Epithelial cell of proximal tubule (primary cell): ENCODE measurements around the gene TRIM46. TPM values are rescaled to one million over a fixed set of nuclear protein-coding genes. Genes with fewer than 3 reads are reported as not detected.
A peak's percentile ranks its signal among the peaks of the same experiment; 100 is the strongest.

ENCODE experiments used
- DNase-seq: peaks from one replicate; pipeline ENCODE4 v3.0.0-alpha.2; 2011; ENCODE audit warnings: low read depth
- H3K4me3 ChIP-seq: 2 replicates; pipeline ENCODE4 v1.5.1; 2011; ENCODE audit warnings: low read depth, mild to moderate bottlenecking, low read length
- total RNA-seq: library from RNA; depleted of rRNA; stranded (reverse); fragments of >200 nt; gene quantifications from 2 replicates; pipeline ENCODE4 v1.2.3, GENCODE V29; 2015
- TF ChIP-seq, protein P1 (sequence below): conservative IDR thresholded peaks from 2 replicates; pipeline ENCODE4 v1.5.1; 2012; ENCODE audit warnings: low read depth, mild to moderate bottlenecking, low read length

Gene TRIM46
- total RNA-seq, 1 donor from 2014 or later = 9.4 TPM

DNA sequence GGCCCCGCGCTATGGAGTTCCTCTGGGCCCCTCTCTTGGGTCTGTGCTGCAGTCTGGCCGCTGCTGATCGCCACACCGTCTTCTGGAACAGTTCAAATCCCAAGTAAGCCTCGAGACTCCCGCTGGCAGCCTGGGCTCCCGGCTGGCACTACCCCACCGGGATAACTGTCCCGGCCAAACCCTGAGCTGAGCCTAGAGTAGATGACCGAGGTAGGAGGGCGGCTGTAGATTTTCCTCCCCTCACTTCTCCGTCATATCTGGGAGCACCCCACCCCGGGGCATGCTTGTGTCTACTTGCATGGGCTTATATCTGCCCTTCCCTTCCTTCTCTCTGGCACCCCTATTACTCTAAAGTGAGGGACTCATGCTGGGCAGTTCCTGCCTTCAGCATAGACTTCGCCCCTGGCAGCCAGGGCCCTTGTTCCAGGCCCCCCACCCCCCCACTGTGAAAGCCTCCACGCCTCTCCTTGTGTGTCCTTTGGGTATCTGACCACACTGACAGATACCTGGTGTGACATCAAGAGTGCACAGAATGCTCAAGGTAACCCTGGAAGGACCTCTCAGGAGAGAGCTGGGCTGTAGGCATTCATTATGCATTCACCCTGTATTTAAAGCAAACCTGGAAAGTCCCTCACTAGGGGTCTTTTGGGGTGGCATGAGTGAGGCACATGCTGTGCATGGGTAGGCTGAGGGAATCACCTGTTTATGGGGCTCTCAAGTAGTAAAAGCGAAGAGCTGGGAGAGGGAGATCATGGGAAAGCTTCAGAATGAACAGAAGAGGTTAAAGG lies 45.5 kb upstream of the TRIM46 start:
- DNase-seq = no peak
- TF ChIP-seq, protein P1, sequence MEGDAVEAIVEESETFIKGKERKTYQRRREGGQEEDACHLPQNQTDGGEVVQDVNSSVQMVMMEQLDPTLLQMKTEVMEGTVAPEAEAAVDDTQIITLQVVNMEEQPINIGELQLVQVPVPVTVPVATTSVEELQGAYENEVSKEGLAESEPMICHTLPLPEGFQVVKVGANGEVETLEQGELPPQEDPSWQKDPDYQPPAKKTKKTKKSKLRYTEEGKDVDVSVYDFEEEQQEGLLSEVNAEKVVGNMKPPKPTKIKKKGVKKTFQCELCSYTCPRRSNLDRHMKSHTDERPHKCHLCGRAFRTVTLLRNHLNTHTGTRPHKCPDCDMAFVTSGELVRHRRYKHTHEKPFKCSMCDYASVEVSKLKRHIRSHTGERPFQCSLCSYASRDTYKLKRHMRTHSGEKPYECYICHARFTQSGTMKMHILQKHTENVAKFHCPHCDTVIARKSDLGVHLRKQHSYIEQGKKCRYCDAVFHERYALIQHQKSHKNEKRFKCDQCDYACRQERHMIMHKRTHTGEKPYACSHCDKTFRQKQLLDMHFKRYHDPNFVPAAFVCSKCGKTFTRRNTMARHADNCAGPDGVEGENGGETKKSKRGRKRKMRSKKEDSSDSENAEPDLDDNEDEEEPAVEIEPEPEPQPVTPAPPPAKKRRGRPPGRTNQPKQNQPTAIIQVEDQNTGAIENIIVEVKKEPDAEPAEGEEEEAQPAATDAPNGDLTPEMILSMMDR = no peak
- H3K4me3 ChIP-seq = peak overlapping the region; percentile 87

DNA sequence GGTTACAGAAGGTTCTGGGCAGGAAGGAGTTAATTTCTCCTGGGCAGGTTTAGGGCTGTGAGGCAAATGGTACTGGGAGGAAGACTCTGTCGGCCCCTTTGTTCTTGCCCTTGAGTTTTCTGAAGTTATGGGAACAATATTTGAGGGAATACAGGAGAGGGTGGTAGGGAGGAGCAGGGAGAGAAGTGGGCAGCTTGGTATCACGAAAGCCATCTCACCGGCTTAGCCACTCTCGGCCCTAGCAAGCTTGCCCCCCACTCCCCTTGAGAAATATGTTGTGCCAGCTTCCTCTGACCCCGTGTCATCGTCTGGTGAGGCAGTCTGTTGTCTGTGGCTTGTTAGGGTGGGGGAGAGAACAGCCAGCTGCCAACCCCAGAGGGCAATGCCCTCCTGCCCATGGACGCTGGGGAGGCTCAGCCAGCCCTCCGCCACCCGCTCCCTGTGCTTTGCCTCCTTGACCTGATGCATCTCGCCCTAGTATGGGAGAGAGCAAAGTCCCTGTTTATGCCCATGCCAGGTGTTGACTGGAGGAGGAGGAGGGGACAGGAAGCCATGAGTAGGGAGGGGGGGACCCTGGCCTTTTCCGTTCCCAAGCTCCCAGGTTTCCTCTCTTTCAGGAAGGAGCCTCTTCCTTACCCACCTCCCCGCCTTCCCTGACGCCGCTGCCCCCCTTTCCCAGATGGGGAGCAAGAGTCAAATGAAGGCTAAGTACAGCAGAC lies 44.7 kb upstream of the TRIM46 start:
- TF ChIP-seq, protein P1 = no peak
- DNase-seq = no peak
- H3K4me3 ChIP-seq = peak overlapping the region; percentile 87

DNA sequence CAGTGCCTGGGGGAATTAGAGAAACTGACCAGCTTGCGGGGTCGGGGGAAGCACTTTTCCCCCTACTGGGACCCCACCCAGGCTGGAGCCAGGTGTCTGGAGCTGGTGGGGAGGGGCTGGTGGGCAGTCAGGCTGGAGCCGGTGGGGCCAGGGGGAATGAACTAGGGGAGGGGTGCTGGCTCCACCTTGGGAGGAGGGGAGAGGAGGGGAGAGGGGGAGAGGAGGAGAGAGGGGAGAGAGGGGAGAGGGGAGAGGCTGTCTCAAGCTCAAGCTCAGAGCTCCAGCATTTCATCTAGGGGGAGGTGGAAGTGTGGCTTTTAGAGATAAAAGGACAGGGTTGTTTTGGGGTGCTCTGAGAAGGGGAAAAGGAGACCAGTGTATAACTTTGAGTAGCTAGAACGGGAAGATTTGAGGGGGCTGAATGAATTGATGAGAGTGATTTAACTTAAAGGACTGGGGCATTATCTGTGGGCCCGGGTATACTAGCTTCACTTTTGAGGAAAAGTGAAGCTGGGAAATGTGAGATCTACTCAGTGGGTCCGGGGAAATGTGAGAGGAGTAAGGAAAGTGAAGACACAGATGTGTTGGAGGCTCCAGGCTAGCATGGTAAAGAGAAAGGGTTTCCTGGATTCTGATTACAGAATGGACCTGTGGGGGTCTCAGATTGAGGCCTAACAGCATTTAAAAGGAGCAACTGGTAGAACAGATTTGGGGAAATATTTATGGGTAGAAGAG lies 43.2 kb upstream of the TRIM46 start:
- no peak for DNase-seq
- peak overlapping the region; percentile 87 for H3K4me3 ChIP-seq
- TF ChIP-seq, protein P1 = no peak

DNA sequence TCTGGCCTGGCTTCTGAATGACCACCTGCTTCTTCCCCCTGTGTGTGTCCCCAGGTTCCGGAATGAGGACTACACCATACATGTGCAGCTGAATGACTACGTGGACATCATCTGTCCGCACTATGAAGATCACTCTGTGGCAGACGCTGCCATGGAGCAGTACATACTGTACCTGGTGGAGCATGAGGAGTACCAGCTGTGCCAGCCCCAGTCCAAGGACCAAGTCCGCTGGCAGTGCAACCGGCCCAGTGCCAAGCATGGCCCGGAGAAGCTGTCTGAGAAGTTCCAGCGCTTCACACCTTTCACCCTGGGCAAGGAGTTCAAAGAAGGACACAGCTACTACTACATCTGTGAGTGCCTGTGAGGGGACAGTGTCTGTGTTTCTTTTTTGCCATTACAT lies 42.4 kb upstream of the TRIM46 start:
- H3K4me3 ChIP-seq = peak overlapping the region; percentile 87
- DNase-seq = no peak
- TF ChIP-seq, protein P1 = no peak

DNA sequence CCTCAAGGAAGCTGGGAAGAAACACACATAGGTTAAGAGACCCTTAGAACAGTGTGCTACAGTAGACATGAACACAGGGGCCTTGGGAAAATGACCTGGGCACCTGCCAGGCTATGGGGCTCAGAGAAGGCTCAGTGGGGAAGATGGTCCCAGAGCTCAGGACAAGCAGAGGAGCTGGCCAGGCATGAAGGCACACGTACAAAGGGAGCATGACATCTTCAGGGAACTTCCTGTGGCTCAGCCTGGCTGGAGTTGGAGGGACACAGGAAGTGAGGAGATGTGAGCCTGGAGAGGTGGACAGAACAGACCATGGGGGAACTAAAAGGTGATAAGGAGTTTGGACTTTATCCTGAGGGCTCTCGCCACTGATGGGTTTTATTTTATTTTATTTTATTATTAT lies 41.8 kb upstream of the TRIM46 start:
- no peak for DNase-seq
- no peak overlapping the region for H3K4me3 ChIP-seq
- TF ChIP-seq, protein P1 = no peak

DNA sequence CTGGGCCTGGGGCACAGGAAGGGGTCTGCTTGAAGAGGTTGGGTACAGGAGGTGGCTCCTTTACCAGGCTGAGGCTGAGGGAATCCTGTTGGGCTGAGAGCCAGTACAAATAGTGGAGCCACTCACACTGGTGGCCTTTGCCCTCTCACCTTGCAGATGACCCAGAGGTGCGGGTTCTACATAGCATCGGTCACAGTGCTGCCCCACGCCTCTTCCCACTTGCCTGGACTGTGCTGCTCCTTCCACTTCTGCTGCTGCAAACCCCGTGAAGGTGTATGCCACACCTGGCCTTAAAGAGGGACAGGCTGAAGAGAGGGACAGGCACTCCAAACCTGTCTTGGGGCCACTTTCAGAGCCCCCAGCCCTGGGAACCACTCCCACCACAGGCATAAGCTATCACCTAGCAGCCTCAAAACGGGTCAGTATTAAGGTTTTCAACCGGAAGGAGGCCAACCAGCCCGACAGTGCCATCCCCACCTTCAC lies 39.8 kb upstream of the TRIM46 start:
- no peak overlapping the region for H3K4me3 ChIP-seq
- TF ChIP-seq, protein P1 = no peak
- no peak for DNase-seq
